C4-2B (cell line): ENCODE measurements around the gene SSBP3.
A peak's percentile ranks its signal among the peaks of the same experiment; 100 is the strongest.
"Not testable (repeated sequence)": the region's sequence is repeated elsewhere in the genome, so short reads cannot be mapped to it uniquely, and the experiment has no call there.

Source experiments
- H3K27ac ChIP-seq: fragments of 450-650 bp; 2 replicates; pipeline ENCODE4 v1.5.1; 2017
- CTCF ChIP-seq: fragments of 450-650 bp; conservative IDR thresholded peaks from 2 replicates; pipeline ENCODE4 v1.5.1; 2017; ENCODE audit warnings: mild to moderate bottlenecking
- ZFX ChIP-seq: fragments of 450-650 bp; IDR thresholded peaks from 2 replicates; pipeline ENCODE4 v1.6.1; 2017

The SSBP3 gene

GRCh38 chr1:54391450-54392209, 14.6 kb downstream of the SSBP3 start:
- TF ChIP-seq ZFX, result no peak
- TF ChIP-seq CTCF, result no peak
- H3K27ac ChIP-seq, result no peak overlapping the region

- no peak overlapping the region for H3K27ac ChIP-seq
- no peak for TF ChIP-seq ZFX
- TF ChIP-seq CTCF, result no peak
Measured at GRCh38 chr1:54390655-54391054, 15.5 kb downstream of the SSBP3 start.

DNA sequence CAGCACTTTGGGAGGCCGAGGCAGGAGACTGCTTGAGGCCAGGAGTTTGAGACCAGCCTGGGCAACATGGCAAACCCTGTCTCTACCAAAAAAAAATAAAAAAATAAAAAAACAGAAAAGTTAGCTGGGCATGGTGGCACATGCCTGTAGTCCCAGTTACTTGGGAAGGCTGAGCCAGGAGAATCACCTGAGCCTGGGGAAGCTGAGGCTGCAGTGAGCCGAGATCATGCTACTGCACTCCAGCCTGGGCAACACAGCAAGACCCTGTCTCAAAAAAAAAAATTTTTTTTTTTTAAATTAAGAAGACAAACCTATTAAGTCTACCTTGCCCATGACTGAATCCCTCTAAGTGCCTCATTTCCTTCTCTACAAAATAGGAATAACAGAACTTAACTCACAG, 16.6 kb downstream of the SSBP3 start:
- H3K27ac ChIP-seq, result not testable (repeated sequence)

- H3K27ac ChIP-seq, result no peak overlapping the region
Measured at GRCh38 chr1:54387419-54387818, 18.8 kb downstream of the SSBP3 start.

DNA sequence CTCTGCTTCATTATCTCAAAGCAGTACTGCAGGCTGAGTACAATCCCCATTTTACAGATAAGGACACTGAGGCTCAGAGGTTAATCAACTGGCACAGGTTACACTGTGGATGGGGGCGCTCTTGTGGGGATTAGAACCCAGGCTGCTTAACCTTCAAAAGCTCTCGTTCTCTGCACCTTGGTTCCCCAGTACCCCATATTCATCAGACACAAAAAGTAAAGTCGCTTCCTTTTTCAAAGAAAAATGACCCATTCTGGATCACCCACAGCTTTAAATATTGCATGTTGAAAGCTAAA, 20.5 kb downstream of the SSBP3 start:
- TF ChIP-seq ZFX, result no peak
- no peak for TF ChIP-seq CTCF
- H3K27ac ChIP-seq, result peak overlapping the region; percentile 91

More at GRCh38 chr1:54387419-54387818, 18.8 kb downstream of the SSBP3 start:
- TF ChIP-seq ZFX, result no peak
- TF ChIP-seq CTCF, result no peak

- peak; percentile 24; the same call in 1 of the 2 replicates for TF ChIP-seq ZFX
- TF ChIP-seq CTCF, result no peak
- peak overlapping the region; percentile 91 for H3K27ac ChIP-seq
Measured at GRCh38 chr1:54384918-54385726, 21.1 kb downstream of the SSBP3 start.

GRCh38 chr1:54384471-54384870, 21.7 kb downstream of the SSBP3 start:
- peak overlapping the region; percentile 91 for H3K27ac ChIP-seq
- TF ChIP-seq CTCF, result no peak
- TF ChIP-seq ZFX, result no peak
